PFSK-1 (cell line): ENCODE measurements around the gene CCDC183.

Source experiments
- POLR2AphosphoS5 ChIP-seq: IDR thresholded peaks from 2 replicates; pipeline ENCODE4 v1.6.1; 2012; ENCODE audit warnings: low read depth, mild to moderate bottlenecking, control low read depth, low read length, moderate library complexity
- REST ChIP-seq, 2 experiments: IDR thresholded peaks; 2 replicates each; pipeline versions ENCODE4 v1.6.1 to v1.8.0; 2011 to 2012; ENCODE audit warnings: low read depth in 2 of 2, low read length in 2 of 2, control low read depth in 1 of 2, inconsistent platforms in 1 of 2, mild to moderate bottlenecking in 1 of 2, moderate library complexity in 1 of 2; ENCODE audit not compliant: insufficient read depth in 1 of 2
- TAF1 ChIP-seq: IDR thresholded peaks from 2 replicates; pipeline ENCODE4 v1.6.1; 2012; ENCODE audit warnings: low read length, control low read depth, borderline replicate concordance; ENCODE audit not compliant: insufficient read depth

GRCh38 chr9:136845465-136846260 lies 49.5 kb downstream of the CCDC183 start:
- TF ChIP-seq POLR2AphosphoS5 (no peak), TAF1 (no peak), REST (IDR thresholded peaks at IDR 0.05; ENCODE audit: insufficient read depth in 1 of 2, low read depth in 2 of 2, low read length in 2 of 2) (no peak)
